Thymus (tissue), 11 donors: Measurements from ENCODE around the gene PPP3CA. TPM values are rescaled to one million over a fixed set of nuclear protein-coding genes. Genes with fewer than 3 reads are reported as not detected.

Source experiments
- DNase-seq, 9 donors: peaks; one replicate each; pipeline ENCODE4 v3.0.0-alpha.2; 2013; ENCODE audit warnings: low spot score in 9 of 9, low read depth in 6 of 9, missing footprints in 1 of 9
- H3K27ac ChIP-seq, 2 donors: one replicate each; pipeline ENCODE4 v1.5.1; 2013; ENCODE audit warnings: control low read depth in 1 of 2, low read depth in 1 of 2, low read length in 1 of 2, mild to moderate bottlenecking in 1 of 2, moderate library complexity in 1 of 2
- H3K27me3 ChIP-seq, 2 donors: one replicate each; pipeline ENCODE4 v1.5.1; 2013; ENCODE audit warnings: low read length in 1 of 2; ENCODE audit not compliant: control insufficient read depth in 2 of 2, insufficient read depth in 1 of 2
- H3K36me3 ChIP-seq, 2 donors: one replicate each; pipeline ENCODE4 v1.5.1; 2013; ENCODE audit warnings: low read length in 1 of 2, mild to moderate bottlenecking in 1 of 2, moderate library complexity in 1 of 2; ENCODE audit not compliant: control insufficient read depth in 2 of 2, insufficient read depth in 2 of 2
- H3K4me1 ChIP-seq, 2 donors: one replicate each; pipeline ENCODE4 v1.5.1; 2013; ENCODE audit warnings: low read length in 2 of 2; ENCODE audit not compliant: control insufficient read depth in 2 of 2, insufficient read depth in 2 of 2
- H3K4me3 ChIP-seq, 2 donors: one replicate each; pipeline ENCODE4 v1.5.1; 2013; ENCODE audit warnings: low read length in 2 of 2, control low read depth in 1 of 2, mild to moderate bottlenecking in 1 of 2
- H3K9me3 ChIP-seq, 2 donors: one replicate each; pipeline ENCODE4 v1.5.1; 2013; ENCODE audit warnings: low read length in 1 of 2, mild to moderate bottlenecking in 1 of 2; ENCODE audit not compliant: control insufficient read depth in 2 of 2, insufficient read depth in 1 of 2
- WGBS: extraction: QIAGEN DNeasy Blood & Tissue Kit; methylation state at CpG from one replicate; pipeline ENCODE4 v1.1.7; 2013; 5-methylcytosine and 5-hydroxymethylcytosine counted together
- polyA plus RNA-seq: library from polyadenylated mRNA; stranded (reverse); fragments of 200-250 nt; gene quantifications from one replicate; pipeline ENCODE4 v1.2.3, GENCODE V29; 2013
- total RNA-seq: library from RNA; stranded (reverse); fragments of 120-200 nt; gene quantifications from one replicate; pipeline ENCODE4 v1.2.4, GENCODE V29; 2013
- donor health status: healthy.

The PPP3CA gene
- total and polyA plus RNA-seq, 2 donors = 12.9 to 17.3 TPM

DNA sequence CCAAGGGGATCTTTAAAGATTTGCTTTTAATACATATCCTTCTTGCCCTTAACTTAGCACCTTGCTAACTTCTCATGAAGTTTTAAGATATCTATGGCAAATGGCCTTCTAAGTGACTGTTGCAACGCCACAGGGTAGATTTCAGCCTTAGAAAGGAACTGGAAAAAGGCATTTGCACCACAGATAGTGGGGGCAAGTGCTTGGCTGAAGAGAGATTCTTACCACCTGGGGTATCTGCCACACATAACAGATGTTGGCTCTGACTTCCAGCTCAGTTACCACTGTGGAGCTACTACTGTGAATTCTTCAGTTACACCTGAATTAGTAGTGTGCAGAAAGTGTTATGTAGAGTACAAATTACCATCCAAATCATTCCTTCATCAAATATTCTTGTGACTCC, 302.6 kb downstream of the PPP3CA start:
- Histone ChIP-seq H3K36me3 (no peaks in the 10 kb centered on the region), H3K27ac (no peak overlapping the region), H3K4me3 (no peak overlapping the region), H3K9me3 (no peaks in the 10 kb centered on the region), H3K4me1 (no peaks in the 10 kb centered on the region), H3K27me3 (no peaks in the 10 kb centered on the region)
- no peak for DNase-seq
- WGBS = 92% methylated on average over 1 of the region's 1 CpG

DNA sequence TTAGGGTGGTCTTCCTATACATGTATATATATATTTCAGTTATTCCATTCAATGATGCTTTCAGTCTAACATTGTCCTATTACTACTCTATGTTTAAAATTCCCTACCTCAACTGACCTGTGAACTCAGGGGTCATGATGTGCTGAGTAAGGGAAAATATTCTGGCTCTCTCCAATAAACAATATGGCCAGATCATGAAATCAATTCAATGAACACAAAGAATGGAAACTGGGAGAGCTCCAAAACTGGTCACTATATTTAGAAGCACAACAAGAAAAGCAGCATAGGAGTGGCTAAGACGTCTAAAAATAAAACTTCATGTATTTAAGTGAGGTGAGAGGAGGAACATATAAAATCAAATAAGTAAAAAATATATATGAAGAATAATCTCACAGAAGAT, 304.5 kb downstream of the PPP3CA start:
- Histone ChIP-seq H3K27ac (no peak overlapping the region), H3K36me3 (no peaks in the 10 kb centered on the region), H3K4me3 (no peak overlapping the region), H3K27me3 (no peaks in the 10 kb centered on the region), H3K4me1 (peaks cover 0 to 2% of the 10 kb centered on the region in 2 donors), H3K9me3 (no peaks in the 10 kb centered on the region)
- DNase-seq = no peak
- 97% methylated on average over 1 of the region's 1 CpG for WGBS

DNA sequence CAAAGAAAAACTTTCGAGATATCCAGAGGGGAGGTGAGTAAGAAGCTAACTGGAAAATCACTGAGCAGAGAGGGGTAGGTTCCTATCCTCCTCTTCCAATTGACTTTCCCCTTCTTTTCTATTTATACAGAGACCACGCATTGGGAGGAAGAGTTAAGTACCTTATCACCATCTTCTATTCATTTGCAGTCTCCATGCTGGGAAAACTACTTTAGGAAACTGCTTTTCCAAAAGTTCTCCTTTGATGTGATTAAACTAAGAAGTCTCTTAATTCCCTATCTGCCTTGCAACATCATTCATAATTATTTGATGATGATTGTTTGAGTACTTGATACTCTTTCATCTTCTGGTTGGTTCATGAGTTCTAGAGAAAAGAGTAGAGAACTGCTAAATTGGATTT, 306.6 kb downstream of the PPP3CA start:
- Histone ChIP-seq H3K36me3 (no peaks in the 10 kb centered on the region), H3K27me3 (no peaks in the 10 kb centered on the region), H3K4me1 (peaks cover 0 to 3% of the 10 kb centered on the region in 2 donors), H3K27ac (no peak overlapping the region), H3K4me3 (no peak overlapping the region), H3K9me3 (no peaks in the 10 kb centered on the region)
- WGBS = 97% methylated on average over 2 of the region's 2 CpGs
- no peak for DNase-seq

DNA sequence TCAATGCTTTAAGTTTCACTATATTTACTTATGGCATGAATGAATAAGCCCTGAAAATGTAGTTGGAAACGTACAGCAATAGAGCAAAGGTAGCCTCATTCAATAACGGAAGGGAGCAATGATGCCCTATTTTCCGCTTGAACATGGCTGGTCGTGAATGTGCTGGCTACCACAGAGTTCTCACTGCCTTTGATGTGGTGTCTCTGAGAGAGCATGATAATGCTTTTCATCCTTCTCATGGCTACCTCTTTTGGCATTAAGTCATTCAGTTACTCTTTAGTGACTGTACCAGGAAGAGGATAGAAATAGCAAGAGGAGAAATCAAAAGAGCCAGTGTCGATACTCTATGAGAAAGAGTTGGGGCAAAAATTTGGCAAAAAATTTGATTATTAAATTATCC, 308.0 kb downstream of the PPP3CA start:
- Histone ChIP-seq H3K9me3 (no peaks in the 10 kb centered on the region), H3K27me3 (no peaks in the 10 kb centered on the region), H3K27ac (no peak overlapping the region), H3K4me3 (no peak overlapping the region), H3K36me3 (no peaks in the 10 kb centered on the region), H3K4me1 (peaks cover 0 to 3% of the 10 kb centered on the region in 2 donors)
- 89% methylated on average over 5 of the region's 5 CpGs for WGBS
- no peak for DNase-seq

DNA sequence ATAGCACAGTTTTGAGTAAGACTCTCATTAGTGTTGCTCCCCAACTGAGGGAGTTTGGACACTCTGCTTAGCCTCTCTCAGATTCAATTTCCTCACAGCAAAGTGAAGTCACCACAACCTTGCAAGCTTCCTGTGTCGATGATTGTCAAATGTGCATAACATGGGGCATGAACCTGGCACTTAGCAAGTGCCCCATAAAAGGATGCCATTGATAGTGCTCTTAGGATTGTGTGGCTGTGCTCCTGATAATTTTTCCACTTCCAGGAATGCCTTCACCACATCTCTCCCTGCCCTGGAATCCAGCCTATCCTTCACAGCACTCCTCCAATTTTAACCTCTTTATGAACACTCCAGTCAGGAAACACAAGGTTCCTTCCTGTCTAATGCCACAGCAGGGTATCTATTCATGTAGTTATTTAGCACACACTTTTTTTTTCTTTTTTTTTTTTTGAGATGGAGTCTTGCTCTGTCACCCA, 309.4 kb downstream of the PPP3CA start:
- DNase-seq = peak in 1 of 9 donors; percentile 16
- 39% methylated on average over 1 of the region's 1 CpG for WGBS
- no peaks in the 10 kb centered on the region for H3K36me3 ChIP-seq
- no peak overlapping the region for H3K27ac ChIP-seq
- H3K4me1 ChIP-seq = peaks cover 0 to 3% of the 10 kb centered on the region in 2 donors
- H3K4me3 ChIP-seq = no peak overlapping the region
- no peaks in the 10 kb centered on the region for H3K9me3 ChIP-seq
- H3K27me3 ChIP-seq = no peaks in the 10 kb centered on the region

DNA sequence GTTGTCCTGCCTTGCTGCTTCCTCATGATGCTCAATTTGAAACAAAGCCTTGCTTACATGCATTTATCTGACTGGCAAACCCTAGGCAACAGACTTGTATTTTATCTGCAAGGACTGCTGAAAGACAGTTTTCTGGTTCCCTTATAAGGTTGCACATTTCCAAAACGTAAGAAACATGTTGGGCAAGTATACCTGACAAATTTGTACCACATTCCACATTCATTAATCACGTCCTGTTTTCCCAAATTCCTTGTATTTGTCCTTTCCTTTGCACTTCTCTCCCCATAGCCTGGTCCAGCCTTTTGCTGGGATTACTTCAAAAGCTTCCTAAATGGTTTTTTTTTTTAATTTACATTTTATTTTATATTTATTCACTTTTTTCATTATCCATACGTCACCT, 310.1 kb downstream of the PPP3CA start:
- Histone ChIP-seq H3K4me3 (no peak overlapping the region), H3K4me1 (peaks cover 0 to 3% of the 10 kb centered on the region in 2 donors), H3K9me3 (no peaks in the 10 kb centered on the region), H3K27me3 (no peaks in the 10 kb centered on the region), H3K36me3 (no peaks in the 10 kb centered on the region), H3K27ac (no peak overlapping the region)
- DNase-seq = no peak
- WGBS = 94% methylated on average over 3 of the region's 3 CpGs

DNA sequence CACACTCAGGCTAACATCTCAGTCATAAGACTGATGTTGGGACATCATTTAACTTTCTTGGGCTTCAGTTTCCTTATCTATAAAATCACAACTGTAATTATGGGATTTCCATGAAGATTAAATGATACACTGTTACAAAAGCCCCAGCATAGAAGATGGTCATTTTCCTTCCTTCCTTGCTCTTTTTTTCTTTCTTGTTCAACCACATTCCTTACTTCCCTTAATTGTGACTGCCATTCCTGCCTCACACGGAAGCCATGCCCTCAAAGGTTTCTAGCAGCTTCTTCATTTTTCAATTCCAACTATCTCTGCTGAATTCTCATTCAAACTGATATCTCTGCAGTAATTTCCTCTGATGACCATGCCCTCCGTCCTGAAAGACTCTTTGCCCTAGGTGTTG, 311.8 kb downstream of the PPP3CA start:
- Histone ChIP-seq H3K27ac (no peak overlapping the region), H3K4me1 (peaks cover 0 to 3% of the 10 kb centered on the region in 2 donors), H3K27me3 (no peaks in the 10 kb centered on the region), H3K4me3 (no peak overlapping the region), H3K9me3 (no peaks in the 10 kb centered on the region), H3K36me3 (no peaks in the 10 kb centered on the region)
- no peak for DNase-seq
- WGBS = 93% methylated on average over 2 of the region's 2 CpGs

DNA sequence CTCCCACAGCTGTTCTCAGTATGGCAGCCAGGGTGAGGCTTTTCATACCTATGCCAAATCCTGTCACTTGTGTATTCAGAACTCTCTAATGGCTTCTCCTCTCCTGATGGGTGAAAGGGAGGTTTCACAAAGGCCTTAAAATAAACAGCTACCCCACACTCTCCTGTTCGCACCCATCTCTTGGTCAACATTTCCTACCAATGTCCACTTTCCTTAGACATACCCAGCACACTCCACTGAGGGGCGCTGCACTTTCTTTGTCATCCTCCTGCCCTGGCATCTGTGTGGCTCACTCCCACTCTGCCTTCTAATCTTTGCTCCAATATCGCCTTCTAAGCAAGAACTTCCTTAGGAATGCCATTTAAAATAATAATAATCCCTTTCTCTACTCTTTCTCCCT, 313.3 kb downstream of the PPP3CA start:
- Histone ChIP-seq H3K27me3 (no peaks in the 10 kb centered on the region), H3K4me3 (no peak overlapping the region), H3K36me3 (no peaks in the 10 kb centered on the region), H3K27ac (no peak overlapping the region), H3K9me3 (no peaks in the 10 kb centered on the region), H3K4me1 (peaks cover 0 to 3% of the 10 kb centered on the region in 2 donors)
- no peak for DNase-seq
- 98% methylated on average over 3 of the region's 3 CpGs for WGBS

DNA sequence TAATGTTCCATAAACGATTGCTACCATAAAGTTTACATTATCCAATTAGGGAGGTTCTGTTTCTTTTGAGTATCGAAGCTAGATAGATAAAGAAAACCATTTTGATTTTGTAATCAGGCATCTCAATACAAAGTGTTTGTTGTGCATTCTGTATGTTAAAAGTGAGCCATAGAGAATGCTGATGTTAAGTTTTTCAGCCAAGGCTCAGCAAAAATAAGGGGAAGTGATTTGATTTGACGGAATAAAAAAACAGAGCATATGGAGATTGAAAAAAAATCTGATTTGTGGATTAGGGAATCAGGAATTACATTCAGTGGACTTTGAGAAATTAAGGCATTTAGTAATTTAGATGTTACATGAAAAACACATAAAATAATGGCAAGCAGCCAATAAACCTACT, 314.8 kb downstream of the PPP3CA start:
- H3K27me3 ChIP-seq = no peaks in the 10 kb centered on the region
- WGBS = 97% methylated on average over 3 of the region's 3 CpGs
- no peak overlapping the region for H3K27ac ChIP-seq
- H3K36me3 ChIP-seq = no peaks in the 10 kb centered on the region
- no peak for DNase-seq
- H3K4me1 ChIP-seq = no peaks in the 10 kb centered on the region
- no peaks in the 10 kb centered on the region for H3K9me3 ChIP-seq
- H3K4me3 ChIP-seq = no peak overlapping the region

DNA sequence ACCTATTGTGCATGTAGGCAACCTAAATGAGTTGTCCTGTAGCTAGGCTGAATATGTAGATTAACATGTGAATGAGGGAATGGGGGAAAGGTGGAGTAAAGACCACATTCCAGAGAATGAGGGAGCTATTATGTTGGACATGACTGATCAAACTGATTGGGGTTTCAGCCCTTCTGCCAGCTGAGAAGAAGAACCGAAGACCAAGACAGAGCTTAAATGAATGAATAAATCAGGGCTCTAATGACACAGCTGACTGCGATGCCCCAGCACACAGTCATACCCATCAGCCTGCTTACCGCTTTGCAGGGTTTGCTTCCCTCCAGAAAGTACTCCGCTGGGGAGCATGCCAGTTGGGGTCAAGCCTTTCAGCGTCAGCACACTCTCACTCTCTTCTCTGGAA, 315.4 kb downstream of the PPP3CA start:
- Histone ChIP-seq H3K4me1 (no peaks in the 10 kb centered on the region), H3K9me3 (no peaks in the 10 kb centered on the region), H3K27me3 (no peaks in the 10 kb centered on the region), H3K4me3 (no peak overlapping the region), H3K27ac (no peak overlapping the region), H3K36me3 (no peaks in the 10 kb centered on the region)
- DNase-seq = no peak
- WGBS = 79% methylated on average over 5 of the region's 5 CpGs
